Upper lobe of right lung (tissue), 1 donor: Measurements from ENCODE around the gene C7orf25. TPM values are rescaled to one million over a fixed set of nuclear protein-coding genes. Genes with fewer than 3 reads are reported as not detected.

Experiments
- ATAC-seq: fragments of 200-7000 bp; cut with Tn5 transposase; one replicate; pipeline ENCODE4 v1.9.1; 2020; ENCODE audit warnings: mild to moderate bottlenecking, moderate library complexity
- DNase-seq: peaks from one replicate; pipeline ENCODE4 v3.0.0-alpha.2; 2020
- H3K27ac ChIP-seq: fragments of 200-600 bp; one replicate; pipeline ENCODE4 v1.8.0; 2022
- H3K27me3 ChIP-seq: fragments of 200-600 bp; one replicate; pipeline ENCODE4 v1.8.0; 2022; ENCODE audit warnings: mild to moderate bottlenecking
- H3K36me3 ChIP-seq: fragments of 200-600 bp; one replicate; pipeline ENCODE4 v1.8.0; 2022
- H3K4me1 ChIP-seq: fragments of 200-600 bp; one replicate; pipeline ENCODE4 v1.8.0; 2022
- H3K4me3 ChIP-seq: fragments of 200-600 bp; one replicate; pipeline ENCODE4 v1.8.0; 2022; ENCODE audit warnings: mild to moderate bottlenecking
- H3K9me3 ChIP-seq: fragments of 200-600 bp; one replicate; pipeline ENCODE4 v1.8.0; 2022
- intact Hi-C: fragments of 100-400 bp; cut with DNase I; formaldehyde crosslinking; loops from one replicate; pipeline ENCODE4 v1.11.0; 2022
- total RNA-seq: library from RNA; stranded (reverse); fragmentation: NEBNext Ultra II Directional; extraction: Animal tissue kit (Norgen Biotek cat#: 25700); gene quantifications from one replicate; pipeline ENCODE4 v1.2.1, GENCODE V29; 2021
- TF ChIP-seq, protein P1 (sequence below): fragments of 200-600 bp; IDR thresholded peaks from one replicate; pipeline ENCODE4 v1.8.0; 2022; ENCODE audit warnings: antibody characterized with exemption
- donor health status: DM: no; HTN: yes; CAD: no; lungs with severe emphysema.

The C7orf25 gene
- total RNA-seq, 1 donor from 2014 or later = 7.4 TPM

DNA sequence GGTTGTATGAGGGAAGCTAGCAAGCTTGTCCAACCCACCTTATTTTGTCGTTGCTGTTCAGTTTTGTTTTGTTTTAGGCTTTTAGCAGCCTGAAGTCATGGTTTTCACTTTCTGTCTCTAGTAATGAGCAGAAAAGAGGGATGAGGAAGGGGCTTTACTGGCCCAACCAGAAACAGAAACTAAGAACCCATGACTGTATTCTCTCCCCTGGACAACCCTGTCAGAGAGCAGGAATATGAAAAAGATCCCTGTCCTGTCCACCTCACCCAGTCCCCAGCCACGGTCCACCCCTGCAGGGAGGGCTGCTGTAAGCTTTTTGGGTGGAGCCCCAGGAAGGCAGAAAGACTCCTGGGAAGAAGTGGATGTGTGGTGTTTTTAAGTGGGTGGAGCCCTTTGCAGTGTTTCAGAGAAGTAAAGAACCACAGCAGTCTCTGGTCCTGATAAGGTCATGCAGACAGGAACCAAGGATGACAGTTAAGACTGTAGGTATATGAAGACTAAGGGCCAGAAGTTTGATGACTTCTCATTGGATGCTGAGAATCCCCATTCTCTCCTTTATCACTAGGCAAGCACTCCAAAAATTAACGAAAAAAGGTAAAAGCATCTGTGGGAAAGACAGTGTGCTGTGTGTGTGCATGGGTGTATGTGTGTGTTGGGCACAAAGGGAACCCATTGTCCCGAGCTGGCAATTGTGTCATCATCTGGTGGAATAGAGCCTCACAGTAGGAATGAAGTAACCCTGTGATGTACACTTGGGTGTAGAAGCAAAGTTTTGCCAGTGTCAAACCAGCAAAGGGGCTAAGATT is 34.2 kb upstream of the C7orf25 start:
- H3K4me1 ChIP-seq = no peaks in the 10 kb centered on the region
- no peaks in the 10 kb centered on the region for H3K9me3 ChIP-seq
- DNase-seq = no peak
- no peaks in the 10 kb centered on the region for H3K36me3 ChIP-seq
- no peak overlapping the region for H3K27ac ChIP-seq
- ATAC-seq = peak; percentile 80
- H3K4me3 ChIP-seq = no peak overlapping the region
- no peaks in the 10 kb centered on the region for H3K27me3 ChIP-seq
- intact Hi-C loops = loop anchor here (10.0 kb wide), 1 partner anchor 319 kb away; no protein-coding TSS in a partner anchor
- TF ChIP-seq, protein P1, sequence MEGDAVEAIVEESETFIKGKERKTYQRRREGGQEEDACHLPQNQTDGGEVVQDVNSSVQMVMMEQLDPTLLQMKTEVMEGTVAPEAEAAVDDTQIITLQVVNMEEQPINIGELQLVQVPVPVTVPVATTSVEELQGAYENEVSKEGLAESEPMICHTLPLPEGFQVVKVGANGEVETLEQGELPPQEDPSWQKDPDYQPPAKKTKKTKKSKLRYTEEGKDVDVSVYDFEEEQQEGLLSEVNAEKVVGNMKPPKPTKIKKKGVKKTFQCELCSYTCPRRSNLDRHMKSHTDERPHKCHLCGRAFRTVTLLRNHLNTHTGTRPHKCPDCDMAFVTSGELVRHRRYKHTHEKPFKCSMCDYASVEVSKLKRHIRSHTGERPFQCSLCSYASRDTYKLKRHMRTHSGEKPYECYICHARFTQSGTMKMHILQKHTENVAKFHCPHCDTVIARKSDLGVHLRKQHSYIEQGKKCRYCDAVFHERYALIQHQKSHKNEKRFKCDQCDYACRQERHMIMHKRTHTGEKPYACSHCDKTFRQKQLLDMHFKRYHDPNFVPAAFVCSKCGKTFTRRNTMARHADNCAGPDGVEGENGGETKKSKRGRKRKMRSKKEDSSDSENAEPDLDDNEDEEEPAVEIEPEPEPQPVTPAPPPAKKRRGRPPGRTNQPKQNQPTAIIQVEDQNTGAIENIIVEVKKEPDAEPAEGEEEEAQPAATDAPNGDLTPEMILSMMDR = no peak

DNA sequence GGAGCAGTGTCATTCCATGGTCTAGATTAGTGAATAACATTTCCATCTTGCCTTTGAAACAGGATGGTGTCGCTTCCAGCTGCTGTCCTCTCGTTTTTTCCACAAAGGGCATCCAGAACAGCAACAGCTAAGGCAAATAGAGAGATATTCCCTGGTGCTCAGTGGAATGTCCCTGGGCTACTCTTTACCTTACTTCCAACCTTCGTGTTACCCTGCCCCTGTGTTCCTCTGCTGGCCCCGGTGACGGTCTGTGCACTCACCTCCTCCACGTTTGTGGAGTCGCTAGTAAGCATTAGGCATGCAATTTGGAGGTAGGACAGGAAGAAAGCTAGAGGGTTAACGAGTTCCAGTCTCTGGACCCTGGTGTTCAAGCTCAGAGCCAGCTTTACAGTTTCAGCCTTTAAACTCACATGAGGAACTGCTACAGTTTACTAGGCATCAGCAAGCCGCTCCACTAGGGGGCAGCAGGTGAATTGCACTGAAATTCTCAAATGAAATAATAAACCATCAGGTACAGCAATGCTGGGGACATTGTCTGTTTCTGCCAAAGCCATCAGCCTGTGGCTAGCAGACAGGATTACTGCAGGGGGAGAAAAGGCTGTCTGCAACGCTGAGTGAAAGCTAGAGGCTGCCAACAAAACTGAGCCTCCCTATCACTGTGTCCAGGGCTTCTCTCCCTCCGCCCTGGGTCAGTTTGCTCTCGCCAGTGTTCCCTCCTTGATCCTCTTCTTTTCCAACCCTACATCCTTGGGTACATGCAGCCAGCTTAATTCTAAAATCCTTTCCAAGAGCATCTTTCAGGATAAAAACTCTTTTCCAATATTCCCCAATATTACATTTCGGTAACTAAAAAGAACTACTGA is 29.3 kb upstream of the C7orf25 start:
- H3K36me3 ChIP-seq = peaks cover 39% of the 10 kb centered on the region
- H3K9me3 ChIP-seq = no peaks in the 10 kb centered on the region
- no peak overlapping the region for H3K27ac ChIP-seq
- no peak overlapping the region for H3K4me3 ChIP-seq
- peak; percentile 84 for DNase-seq
- H3K4me1 ChIP-seq = no peaks in the 10 kb centered on the region
- ATAC-seq = peak; percentile 90
- TF ChIP-seq, protein P1 = peak; percentile 87
- intact Hi-C loops = loop anchor here (10.0 kb wide), 1 partner anchor 324 kb away; no protein-coding TSS in a partner anchor
- H3K27me3 ChIP-seq = no peaks in the 10 kb centered on the region

DNA sequence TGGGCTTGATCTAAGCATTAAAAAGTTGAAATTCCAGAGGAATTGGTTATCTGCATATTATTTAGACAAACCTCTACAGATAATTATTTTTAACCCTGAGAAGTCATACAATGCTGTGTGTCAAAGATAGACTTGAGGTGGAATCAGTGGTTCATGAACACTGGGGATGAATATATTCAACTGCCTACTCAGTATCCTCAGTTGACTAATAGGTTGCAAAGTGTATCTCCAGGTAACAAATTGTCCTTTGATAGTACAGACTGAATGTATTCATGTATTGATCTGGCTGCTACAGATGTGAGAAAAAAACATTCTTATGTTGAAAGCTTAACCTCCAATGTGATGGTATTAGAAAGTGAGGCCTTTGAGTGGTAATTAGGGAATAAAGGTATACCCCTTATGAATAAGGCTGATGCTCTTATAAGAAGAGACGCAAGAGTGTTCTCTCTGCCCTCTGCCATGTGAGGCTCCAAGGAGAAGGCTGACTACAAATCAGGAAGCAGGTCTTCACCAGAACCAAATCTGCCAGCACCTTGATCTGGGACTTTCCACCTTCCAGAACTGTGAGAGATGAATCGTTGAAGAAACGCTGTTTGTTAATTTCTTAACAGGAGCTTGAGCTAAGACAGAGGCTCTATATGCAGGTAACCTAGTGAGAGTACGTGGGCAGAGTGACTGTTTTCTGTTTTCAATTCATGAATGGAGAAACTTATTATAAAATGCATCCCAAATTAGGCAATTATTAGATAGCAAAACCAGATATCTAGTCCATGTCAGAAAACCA is 27.8 kb upstream of the C7orf25 start:
- H3K4me3 ChIP-seq = no peak overlapping the region
- intact Hi-C loops = loop anchor here (10.0 kb wide), 1 partner anchor 325 kb away; no protein-coding TSS in a partner anchor
- H3K36me3 ChIP-seq = peaks cover 54% of the 10 kb centered on the region
- TF ChIP-seq, protein P1 = no peak
- H3K27ac ChIP-seq = no peak overlapping the region
- DNase-seq (no peak), ATAC-seq (no peak)
- no peaks in the 10 kb centered on the region for H3K9me3 ChIP-seq
- no peaks in the 10 kb centered on the region for H3K27me3 ChIP-seq
- H3K4me1 ChIP-seq = no peaks in the 10 kb centered on the region

DNA sequence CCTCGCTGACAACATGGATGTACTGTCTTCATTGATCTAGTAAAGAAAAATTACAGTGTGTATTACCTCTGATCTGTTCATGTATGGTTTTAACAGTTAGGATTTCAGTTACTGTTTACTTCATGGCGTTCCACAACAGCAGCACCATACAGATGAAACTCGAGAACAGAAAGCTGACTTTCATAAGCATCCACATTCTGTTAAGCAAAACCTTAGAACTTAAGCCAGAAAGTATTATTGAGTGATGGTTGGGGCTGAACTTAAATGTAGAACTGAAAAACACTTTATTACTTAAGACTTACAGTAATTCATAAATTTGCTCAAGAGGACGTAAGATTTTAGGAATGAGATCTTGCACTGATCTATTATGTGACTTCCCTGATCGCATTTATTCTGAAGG is 24.0 kb upstream of the C7orf25 start:
- Histone ChIP-seq H3K4me1 (peaks cover 12% of the 10 kb centered on the region), H3K36me3 (peaks cover 54% of the 10 kb centered on the region), H3K27ac (no peak overlapping the region), H3K27me3 (no peaks in the 10 kb centered on the region), H3K4me3 (no peak overlapping the region), H3K9me3 (no peaks in the 10 kb centered on the region)
- no peak for ATAC-seq
- TF ChIP-seq, protein P1 = no peak
- intact Hi-C loops = no loop called here
- no peak for DNase-seq

DNA sequence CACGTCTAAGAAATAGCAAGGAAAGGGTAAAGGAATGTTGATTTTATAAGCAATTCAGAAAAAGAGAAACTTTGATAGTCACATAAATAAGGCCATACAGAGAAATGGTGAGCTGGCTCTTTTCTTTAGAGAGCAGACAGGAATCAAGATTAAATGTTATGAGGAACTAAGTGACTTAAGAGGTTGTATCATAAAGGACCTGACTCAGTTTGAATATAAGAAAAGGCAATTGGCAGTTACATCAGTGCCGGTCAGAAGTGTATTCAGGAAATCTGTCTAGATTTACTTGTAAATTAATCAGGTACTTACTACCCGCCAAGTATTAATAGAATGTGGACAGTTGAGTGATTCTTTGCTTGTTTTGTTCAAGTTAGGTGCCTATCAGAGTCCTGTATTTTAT is 22.4 kb upstream of the C7orf25 start:
- Histone ChIP-seq H3K27me3 (no peaks in the 10 kb centered on the region), H3K27ac (no peak overlapping the region), H3K9me3 (no peaks in the 10 kb centered on the region), H3K4me3 (no peak overlapping the region), H3K36me3 (peaks cover 43% of the 10 kb centered on the region), H3K4me1 (peaks cover 26% of the 10 kb centered on the region)
- ATAC-seq (no peak), DNase-seq (no peak)
- intact Hi-C loops = no loop called here
- TF ChIP-seq, protein P1 = no peak
